CD4-positive, alpha-beta T cell treated with Interferon alpha-2 for 1 hour (primary cell): ENCODE measurements around the gene CRYM.
"Not testable (repeated sequence)": the region's sequence is repeated elsewhere in the genome, so short reads cannot be mapped to it uniquely, and the experiment has no call there.

Experiments
- DNase-seq, 2 donors: peaks; one replicate each; pipeline ENCODE4 v3.0.0-alpha.2; 2020 to 2022

The CRYM gene

GRCh38 chr16:21277927-21278706 is at the start of gene CRYM:
Gene CRYM, minus strand, starts transcription at chr16:21278290. Its CDS starts 39 bp downstream, at chr16:21278251.
- DNase-seq: peak; percentile 21 to 51

GRCh38 chr16:21327046-21327445 is 49.0 kb upstream of the CRYM start:
- DNase-seq: no peak

- no peak for DNase-seq
These were observed 48.4 kb upstream of the CRYM start for GRCh38 chr16:21326459-21326858.

GRCh38 chr16:21324267-21324666 is 46.2 kb upstream of the CRYM start:
- DNase-seq: no peak

GRCh38 chr16:21322251-21322650 is 44.2 kb upstream of the CRYM start:
- not testable (repeated sequence) for DNase-seq

- DNase-seq: no peak
These were observed 43.6 kb upstream of the CRYM start for GRCh38 chr16:21321736-21322135.

- DNase-seq: no peak
These were observed 36.2 kb upstream of the CRYM start for GRCh38 chr16:21314339-21314738.

GRCh38 chr16:21312863-21313372 is 34.8 kb upstream of the CRYM start:
- not testable (repeated sequence) for DNase-seq

- DNase-seq: not testable (repeated sequence)
These were observed 34.0 kb upstream of the CRYM start for GRCh38 chr16:21312046-21312445.

- not testable (repeated sequence) for DNase-seq
These were observed 28.6 kb upstream of the CRYM start for GRCh38 chr16:21306712-21307111.

- DNase-seq: no peak
These were observed 24.9 kb upstream of the CRYM start for GRCh38 chr16:21302898-21303528.

- DNase-seq: no peak
These were observed 24.4 kb upstream of the CRYM start for GRCh38 chr16:21302454-21302853.

- no peak for DNase-seq
These were observed 23.8 kb upstream of the CRYM start for GRCh38 chr16:21301895-21302291.

- DNase-seq: peak; percentile 21 to 25
These were observed 23.2 kb upstream of the CRYM start for GRCh38 chr16:21301168-21301894.

GRCh38 chr16:21300309-21301167 is 22.4 kb upstream of the CRYM start:
- DNase-seq: peak; percentile 44 to 65

- not testable (repeated sequence) for DNase-seq
These were observed 11.7 kb upstream of the CRYM start for GRCh38 chr16:21289789-21290188.

- no peak for DNase-seq
These were observed 7.2 kb upstream of the CRYM start for GRCh38 chr16:21285314-21285713.

GRCh38 chr16:21284414-21284813 is 6.3 kb upstream of the CRYM start:
- no peak for DNase-seq

- DNase-seq: peak in 1 of 2 donors; percentile 25
These were observed 5.6 kb upstream of the CRYM start for GRCh38 chr16:21283521-21284289.

GRCh38 chr16:21281698-21282389 is 3.8 kb upstream of the CRYM start:
- DNase-seq: no peak

GRCh38 chr16:21279501-21279900 is 1.4 kb upstream of the CRYM start:
- DNase-seq: no peak
